ENCODE measurements around the gene SCART1.

DNA sequence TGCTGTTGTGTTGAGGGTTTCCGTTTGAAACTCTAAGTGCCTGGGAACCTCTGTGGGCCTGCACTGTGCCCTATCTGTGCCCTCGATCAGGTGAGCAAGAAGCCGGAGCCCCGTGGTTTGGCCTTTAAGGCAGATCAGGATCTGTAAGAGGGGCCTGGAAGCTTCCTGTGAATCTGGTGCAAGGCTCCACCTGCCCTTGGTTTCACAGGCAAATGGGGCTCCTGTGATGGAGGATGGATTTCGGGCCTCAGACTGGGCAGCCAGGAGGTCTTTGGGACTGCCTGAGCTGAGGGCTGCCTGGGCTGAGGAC lies 21.6 kb downstream of the SCART1 start:
- no peak for TF ChIP-seq POLR2A (IDR thresholded peaks at IDR 0.05)
- TF ChIP-seq, protein P1, sequence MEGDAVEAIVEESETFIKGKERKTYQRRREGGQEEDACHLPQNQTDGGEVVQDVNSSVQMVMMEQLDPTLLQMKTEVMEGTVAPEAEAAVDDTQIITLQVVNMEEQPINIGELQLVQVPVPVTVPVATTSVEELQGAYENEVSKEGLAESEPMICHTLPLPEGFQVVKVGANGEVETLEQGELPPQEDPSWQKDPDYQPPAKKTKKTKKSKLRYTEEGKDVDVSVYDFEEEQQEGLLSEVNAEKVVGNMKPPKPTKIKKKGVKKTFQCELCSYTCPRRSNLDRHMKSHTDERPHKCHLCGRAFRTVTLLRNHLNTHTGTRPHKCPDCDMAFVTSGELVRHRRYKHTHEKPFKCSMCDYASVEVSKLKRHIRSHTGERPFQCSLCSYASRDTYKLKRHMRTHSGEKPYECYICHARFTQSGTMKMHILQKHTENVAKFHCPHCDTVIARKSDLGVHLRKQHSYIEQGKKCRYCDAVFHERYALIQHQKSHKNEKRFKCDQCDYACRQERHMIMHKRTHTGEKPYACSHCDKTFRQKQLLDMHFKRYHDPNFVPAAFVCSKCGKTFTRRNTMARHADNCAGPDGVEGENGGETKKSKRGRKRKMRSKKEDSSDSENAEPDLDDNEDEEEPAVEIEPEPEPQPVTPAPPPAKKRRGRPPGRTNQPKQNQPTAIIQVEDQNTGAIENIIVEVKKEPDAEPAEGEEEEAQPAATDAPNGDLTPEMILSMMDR (IDR thresholded peaks at IDR 0.05): no peak

All from body of pancreas (tissue), 4 donors.